Measurements from ENCODE around the gene EMC8.

GRCh38 chr16:85750827-85751697 lies 48.3 kb downstream of the EMC8 start, which contains the start of gene C16orf74:
- no peak for TF ChIP-seq POLR2A (IDR thresholded peaks at IDR 0.05; ENCODE audit: low read length)
- TF ChIP-seq GATA1 (IDR thresholded peaks at IDR 0.05; ENCODE audit: low read depth, low read length): no peak
